SU-DHL-6 (cell line): ENCODE results near the gene NPPA.
"Not testable (repeated sequence)": the region's sequence is repeated elsewhere in the genome, so short reads cannot be mapped to it uniquely, and the experiment has no call there.

ENCODE experiments used
- H2AFZ ChIP-seq: fragments of 200-600 bp; sonication (generic); 2 replicates; pipeline ENCODE4 v1.6.1; 2014; ENCODE audit warnings: low read depth, mild to moderate bottlenecking, moderate library complexity, mixed read lengths, antibody characterized with exemption, low read length; ENCODE audit not compliant: severe bottlenecking
- H3F3A ChIP-seq: fragments of 200-600 bp; shearing (Covaris generic); 2 replicates; pipeline ENCODE4 v1.6.0; 2016; ENCODE audit warnings: antibody characterized with exemption, mild to moderate bottlenecking; ENCODE audit not compliant: insufficient read depth
- H3K27ac ChIP-seq: fragments of 200-600 bp; sonication (generic); 2 replicates; pipeline ENCODE4 v1.5.1; 2016; ENCODE audit warnings: low read depth, mild to moderate bottlenecking, low read length, moderate library complexity, mixed read lengths
- H3K27me3 ChIP-seq: fragments of 200-600 bp; sonication (generic), shearing (Covaris generic); 2 replicates; pipeline ENCODE4 v1.6.0; 2014; ENCODE audit warnings: mild to moderate bottlenecking, low read length
- H3K36me3 ChIP-seq: fragments of 200-600 bp; sonication (generic); 2 replicates; pipeline ENCODE4 v1.6.1; 2014; ENCODE audit warnings: mild to moderate bottlenecking, low read length, mixed read lengths
- H3K4me2 ChIP-seq: fragments of 300-600, 200-600 bp; shearing (Covaris generic), sonication (generic); 2 replicates; pipeline ENCODE4 v1.6.0; 2014; ENCODE audit warnings: low read length, low read depth, mild to moderate bottlenecking; ENCODE audit not compliant: poor library complexity, severe bottlenecking
- H3K4me3 ChIP-seq: fragments of 200-600 bp; sonication (generic); 2 replicates; pipeline ENCODE4 v1.5.1; 2014; ENCODE audit warnings: antibody characterized with exemption, low read length, mild to moderate bottlenecking, mixed read lengths; ENCODE audit not compliant: insufficient read depth, poor library complexity, severe bottlenecking
- H3K79me2 ChIP-seq: fragments of 200-600 bp; sonication (generic); 2 replicates; pipeline ENCODE4 v1.6.1; 2014; ENCODE audit warnings: mild to moderate bottlenecking, low read length, moderate library complexity; ENCODE audit not compliant: insufficient read depth
- H3K9ac ChIP-seq: fragments of 200-600 bp; sonication (generic); 2 replicates; pipeline ENCODE4 v1.7.0; 2014; ENCODE audit warnings: mild to moderate bottlenecking, low read length
- H3K9me2 ChIP-seq: fragments of 200-600 bp; sonication (generic); replicated peaks from 2 replicates; pipeline ENCODE4 v1.6.1; 2014; ENCODE audit warnings: low read length; ENCODE audit not compliant: insufficient read depth
- H3K9me3 ChIP-seq: fragments of 200-600 bp; sonication (generic); 2 replicates; pipeline ENCODE4 v1.6.1; 2014; ENCODE audit warnings: low read length, mixed read lengths; ENCODE audit not compliant: insufficient read depth
- H4K20me1 ChIP-seq: fragments of 200-600 bp; sonication (generic); 2 replicates; pipeline ENCODE4 v1.6.1; 2014; ENCODE audit warnings: low read depth, mild to moderate bottlenecking, antibody characterized with exemption, low read length, moderate library complexity, mixed read lengths
- CTCF ChIP-seq: fragments of 200-600 bp; sonication (generic); IDR thresholded peaks from one replicate; pipeline ENCODE4 v1.5.1; 2017; ENCODE audit warnings: antibody characterized with exemption, mild to moderate bottlenecking, low read length, moderate library complexity; ENCODE audit not compliant: insufficient read depth, poor library complexity, severe bottlenecking
- EZH2phosphoT487 ChIP-seq: fragments of 200-600 bp; sonication (generic), shearing (Covaris generic); conservative IDR thresholded peaks from 2 replicates; pipeline ENCODE4 v1.6.1; 2018; ENCODE audit warnings: mild to moderate bottlenecking, antibody characterized with exemption, low read length, moderate library complexity, mixed read lengths

Gene NPPA

GRCh38 chr1:11806307-11806936, 41.2 kb downstream of the NPPA start:
- H3F3A ChIP-seq: peaks cover 19% of the 10 kb centered on the region
- H3K4me3 ChIP-seq: peak overlapping the region; percentile 86
- H3K79me2 ChIP-seq: peaks cover 48% of the 10 kb centered on the region
- H3K27ac ChIP-seq: peak overlapping the region; percentile 75
- no peaks in the 10 kb centered on the region for H3K27me3 ChIP-seq
- H3K4me2 ChIP-seq: peak overlapping the region; percentile 97
- peak overlapping the region; percentile 12 for H2AFZ ChIP-seq
- TF ChIP-seq CTCF: no peak
- no peak for TF ChIP-seq EZH2phosphoT487
- H3K9ac ChIP-seq: peak overlapping the region; percentile 88
- no peaks in the 10 kb centered on the region for H3K9me2 ChIP-seq
- peaks cover 17% of the 10 kb centered on the region for H3K36me3 ChIP-seq
- H4K20me1 ChIP-seq: no peaks in the 10 kb centered on the region
- no peaks in the 10 kb centered on the region for H3K9me3 ChIP-seq

GRCh38 chr1:11805422-11806306, 41.9 kb downstream of the NPPA start, which contains the start of the genes CLCN6 and MTHFR:
TSS of gene CLCN6 (plus strand) at chr1:11806191. CDS start at chr1:11806263, 72 bp downstream.
TSS of gene MTHFR (minus strand) at chr1:11805964. CDS start at chr1:11803116, 2,848 bp downstream.
- no peak for TF ChIP-seq EZH2phosphoT487
- Histone ChIP-seq H3K9ac (peak within 1 kb of the TSS; percentile 88), H3K4me3 (peak within 1 kb of the TSS; percentile 86), H3K79me2 (peaks cover 48% of the 10 kb centered on the region), H2AFZ (peak within 1 kb of the TSS; percentile 65), H3K27ac (peak within 1 kb of the TSS; percentile 82), H3K9me3 (no peaks in the 10 kb centered on the region), H3F3A (peaks cover 19% of the 10 kb centered on the region), H3K36me3 (peaks cover 17% of the 10 kb centered on the region), H4K20me1 (no peaks in the 10 kb centered on the region), H3K9me2 (no peaks in the 10 kb centered on the region), H3K27me3 (no peaks in the 10 kb centered on the region), H3K4me2 (peak within 1 kb of the TSS; percentile 99)

GRCh38 chr1:11804666-11805421, 42.7 kb downstream of the NPPA start:
- no peaks in the 10 kb centered on the region for H3K9me3 ChIP-seq
- H4K20me1 ChIP-seq: no peaks in the 10 kb centered on the region
- no peaks in the 10 kb centered on the region for H3K9me2 ChIP-seq
- peak overlapping the region; percentile 99 for H3K4me2 ChIP-seq
- peak overlapping the region; percentile 82 for H3K27ac ChIP-seq
- H3K9ac ChIP-seq: peak overlapping the region; percentile 88
- H3K36me3 ChIP-seq: peaks cover 11% of the 10 kb centered on the region
- peaks cover 42% of the 10 kb centered on the region for H3K79me2 ChIP-seq
- peaks cover 13% of the 10 kb centered on the region for H3F3A ChIP-seq
- H3K4me3 ChIP-seq: peak overlapping the region; percentile 86
- peak overlapping the region; percentile 65 for H2AFZ ChIP-seq
- H3K27me3 ChIP-seq: no peaks in the 10 kb centered on the region
- TF ChIP-seq EZH2phosphoT487 (no peak), CTCF (no peak)

- not testable (repeated sequence) for H3K27me3 ChIP-seq, H3K9me2 ChIP-seq, H4K20me1 ChIP-seq, H2AFZ ChIP-seq, H3F3A ChIP-seq, H3K36me3 ChIP-seq, H3K9me3 ChIP-seq
- Histone ChIP-seq H3K27ac (peak overlapping the region; percentile 82), H3K4me2 (peak overlapping the region; percentile 99), H3K79me2 (peaks cover 40% of the 10 kb centered on the region), H3K9ac (peak overlapping the region; percentile 88), H3K4me3 (peak overlapping the region; percentile 86)
Observed at GRCh38 chr1:11803924-11804665, 43.5 kb downstream of the NPPA start.
